ENCODE data around the gene SLC27A3. TPM values are rescaled to one million over a fixed set of nuclear protein-coding genes. Genes with fewer than 3 reads are reported as not detected.
A peak's percentile ranks its signal among the peaks of the same experiment; 100 is the strongest.

The SLC27A3 gene
- total RNA-seq, 1 experiment from 2014 or later, result 42.0 TPM

DNA sequence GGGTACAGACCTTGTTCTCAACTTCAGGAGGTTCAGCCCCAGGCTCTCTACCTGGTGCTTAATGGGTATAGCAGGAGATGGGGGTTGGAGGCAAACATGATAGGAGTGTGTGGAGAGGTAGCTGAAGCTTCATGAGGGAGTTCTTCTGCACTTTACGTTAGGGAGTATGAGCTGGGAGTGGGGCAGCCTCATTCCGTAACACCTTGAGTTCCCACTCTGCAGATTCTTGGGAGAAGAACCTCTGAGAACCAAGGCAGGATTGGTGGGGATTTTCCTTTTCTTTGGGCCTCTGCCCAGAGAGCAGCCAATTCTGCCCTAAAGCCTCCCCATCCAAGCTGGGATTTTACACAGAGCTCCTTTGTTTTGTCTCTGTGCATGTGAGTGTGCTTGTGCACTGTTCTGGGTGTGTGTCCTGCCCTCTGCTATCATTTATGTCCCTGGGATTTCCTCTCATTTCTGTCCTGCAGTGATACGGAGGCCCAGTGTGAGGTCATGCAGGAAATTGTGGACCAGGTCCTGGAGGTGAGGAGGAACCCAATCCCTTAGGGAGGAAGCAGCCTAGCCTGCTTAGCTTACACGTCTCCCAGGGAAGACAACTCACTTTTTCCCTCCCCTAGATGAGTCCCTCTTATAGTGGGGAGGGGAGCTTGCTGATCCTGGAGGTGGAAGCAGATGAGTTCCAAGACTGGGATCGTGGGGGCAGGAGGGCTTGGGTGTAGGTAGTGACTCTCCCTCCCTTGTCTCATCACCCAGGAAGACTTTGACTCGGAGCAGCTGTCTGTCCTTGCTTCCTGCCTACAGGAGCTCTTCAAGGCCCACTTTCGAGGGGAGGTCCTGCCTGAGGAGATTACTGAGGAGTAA, 11.6 kb upstream of the SLC27A3 start:
- Histone ChIP-seq H4K91ac (ENCODE audit: insufficient read length, low read depth, low read length) (no peak overlapping the region), H2AK5ac (ENCODE audit: insufficient read length, low read length) (no peak overlapping the region), H3K4me1 (ENCODE audit: insufficient read depth, low read length) (no peaks in the 10 kb centered on the region), H3K9ac (ENCODE audit: extremely low read depth, insufficient read length, low read length) (no peak overlapping the region), H2BK12ac (ENCODE audit: insufficient read length, low read depth, low read length) (no peak overlapping the region), H3K18ac (ENCODE audit: insufficient read length, low read depth, low read length) (no peak overlapping the region), H4K5ac (ENCODE audit: insufficient read length, low read depth, low read length) (no peak overlapping the region), H2BK20ac (ENCODE audit: low read depth, low read length, poor library complexity, severe bottlenecking) (no peak overlapping the region), H3K79me2 (ENCODE audit: insufficient read depth, low read length) (no peaks in the 10 kb centered on the region), H2BK120ac (ENCODE audit: low read depth, low read length, poor library complexity, severe bottlenecking) (no peak overlapping the region), H2BK5ac (ENCODE audit: insufficient read length, low read length) (no peak overlapping the region), H3K9me3 (ENCODE audit: control insufficient read depth, low read depth, low read length) (no peaks in the 10 kb centered on the region), H3T11ph (ENCODE audit: low read length) (no peak overlapping the region), H2BK15ac (ENCODE audit: low read depth, low read length) (no peak overlapping the region), H3K27ac (ENCODE audit: insufficient read length, low read depth, low read length) (no peak overlapping the region), H3K4ac (ENCODE audit: low read depth, low read length) (no peak overlapping the region), H2AFZ (ENCODE audit: low read length) (no peak overlapping the region), H3K79me1 (ENCODE audit: insufficient read depth, low read depth, low read length, poor library complexity, severe bottlenecking) (no peaks in the 10 kb centered on the region), H3K23me2 (ENCODE audit: insufficient read length, low read depth, low read length, poor library complexity, severe bottlenecking) (no peaks in the 10 kb centered on the region), H3K56ac (ENCODE audit: insufficient read length, low read depth, low read length) (no peak overlapping the region), H3K14ac (ENCODE audit: insufficient read depth, low read length) (no peak overlapping the region), H3K27me3 (ENCODE audit: insufficient read depth, low read length) (no peaks in the 10 kb centered on the region), H4K8ac (replicated peaks; ENCODE audit: insufficient read length, low read depth, low read length) (no peak overlapping the region), H3K4me2 (ENCODE audit: insufficient read depth, insufficient read length, low read length) (no peak overlapping the region), H3K23ac (ENCODE audit: insufficient read length, low read depth, low read length) (no peak overlapping the region), H4K20me1 (ENCODE audit: control insufficient read depth, insufficient read depth, insufficient read length) (no peaks in the 10 kb centered on the region)
- no CpG with 5 or more reads among the region's 7 CpGs for WGBS (ENCODE audit: extremely low coverage, insufficient read length, low lambda C conversion rate)
- no peak for DNase-seq
- no peaks in the 10 kb centered on the region for H3K9me3 Mint-ChIP-seq
- TF ChIP-seq, protein P1, sequence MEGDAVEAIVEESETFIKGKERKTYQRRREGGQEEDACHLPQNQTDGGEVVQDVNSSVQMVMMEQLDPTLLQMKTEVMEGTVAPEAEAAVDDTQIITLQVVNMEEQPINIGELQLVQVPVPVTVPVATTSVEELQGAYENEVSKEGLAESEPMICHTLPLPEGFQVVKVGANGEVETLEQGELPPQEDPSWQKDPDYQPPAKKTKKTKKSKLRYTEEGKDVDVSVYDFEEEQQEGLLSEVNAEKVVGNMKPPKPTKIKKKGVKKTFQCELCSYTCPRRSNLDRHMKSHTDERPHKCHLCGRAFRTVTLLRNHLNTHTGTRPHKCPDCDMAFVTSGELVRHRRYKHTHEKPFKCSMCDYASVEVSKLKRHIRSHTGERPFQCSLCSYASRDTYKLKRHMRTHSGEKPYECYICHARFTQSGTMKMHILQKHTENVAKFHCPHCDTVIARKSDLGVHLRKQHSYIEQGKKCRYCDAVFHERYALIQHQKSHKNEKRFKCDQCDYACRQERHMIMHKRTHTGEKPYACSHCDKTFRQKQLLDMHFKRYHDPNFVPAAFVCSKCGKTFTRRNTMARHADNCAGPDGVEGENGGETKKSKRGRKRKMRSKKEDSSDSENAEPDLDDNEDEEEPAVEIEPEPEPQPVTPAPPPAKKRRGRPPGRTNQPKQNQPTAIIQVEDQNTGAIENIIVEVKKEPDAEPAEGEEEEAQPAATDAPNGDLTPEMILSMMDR (conservative IDR thresholded peaks at IDR 0.05), result no peak
- peaks cover 48 to 94% (median 85%) of the 10 kb centered on the region in 3 experiments; a peak in 6 of 7 replicates for H3K36me3 Mint-ChIP-seq (ENCODE audit: insufficient read depth in 1 of 3, low read depth in 3 of 3)
- H3K27ac Mint-ChIP-seq, result peak overlapping the region in 2 of 3 experiments; percentile 23 to 76; a peak in 2 of 7 replicates
- H3K27me3 Mint-ChIP-seq (ENCODE audit: low read depth), result no peaks in the 10 kb centered on the region
- no peak overlapping the region for H3K4me3 Mint-ChIP-seq
- H3K4me1 Mint-ChIP-seq, result no peaks in the 10 kb centered on the region
